GM19023 (cell line): Measurements from ENCODE around the gene TMED8.
"Not testable (repeated sequence)": the region's sequence is repeated elsewhere in the genome, so short reads cannot be mapped to it uniquely, and the experiment has no call there.

Experiments used
- ATAC-seq: cut with Tn5 transposase; IDR thresholded peaks from one replicate; pipeline ENCODE4 v1.9.1; 2021; ENCODE audit warnings: mild to moderate bottlenecking, moderate library complexity; ENCODE audit not compliant: unreplicated experiment

The TMED8 gene

DNA sequence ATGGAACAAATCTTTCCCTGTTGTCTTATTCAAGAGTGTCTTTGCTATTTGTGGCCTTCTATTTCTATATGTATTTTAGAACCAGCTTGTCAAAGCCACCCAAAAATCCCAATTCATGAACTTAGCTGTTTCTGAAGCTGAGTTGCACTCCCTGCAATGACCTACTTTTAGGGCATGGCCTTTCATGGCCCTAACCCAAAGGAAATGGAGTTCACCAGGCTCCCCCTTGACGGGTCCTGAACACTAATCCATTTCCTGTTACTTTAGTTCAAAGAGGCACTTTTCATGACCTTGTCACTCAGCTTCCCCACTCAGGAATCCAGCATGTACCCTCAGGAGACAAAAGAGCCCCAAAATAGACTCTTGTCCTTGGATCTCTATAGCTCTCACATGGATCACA is 7.6 kb downstream of the TMED8 start:
- no peak for ATAC-seq

GRCh38 chr14:77364146-77364545 is 12.7 kb downstream of the TMED8 start:
- no peak for ATAC-seq

DNA sequence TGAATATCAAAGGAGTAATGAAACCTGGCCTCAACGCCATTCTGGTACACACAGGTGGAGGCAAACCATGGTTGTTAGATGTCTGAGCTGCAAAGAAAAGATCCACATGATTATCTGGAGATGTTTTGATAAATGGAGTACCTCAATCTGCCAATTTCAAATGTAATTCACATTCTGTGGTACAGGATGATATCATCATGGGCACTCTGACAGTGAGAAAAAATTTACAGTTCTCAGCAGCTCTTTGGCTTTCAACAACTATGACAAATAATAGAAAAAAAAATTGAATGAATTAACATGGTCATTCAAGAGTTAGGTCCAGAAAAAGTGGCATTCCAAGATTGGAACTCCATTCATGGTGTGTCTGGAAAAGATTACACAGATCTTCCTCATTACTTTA is 17.3 kb downstream of the TMED8 start:
- no peak for ATAC-seq

DNA sequence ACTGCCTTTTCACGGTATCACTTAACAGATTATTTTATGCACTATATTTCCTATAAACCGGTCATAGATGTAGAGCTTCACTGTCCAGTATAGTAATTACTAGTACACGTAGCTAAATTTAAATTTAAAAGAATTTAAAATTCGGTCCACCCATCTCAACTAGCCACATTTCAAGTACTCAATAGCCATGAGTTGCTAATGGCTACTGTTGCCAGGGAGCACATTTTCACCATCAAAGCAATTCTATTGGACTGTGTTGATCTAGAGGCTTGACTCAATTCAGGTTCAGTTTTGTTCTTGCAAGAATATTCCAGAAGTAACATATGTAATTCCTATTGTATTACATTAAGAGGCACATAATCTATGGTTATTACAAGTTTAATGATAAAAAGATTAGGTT is 20.0 kb downstream of the TMED8 start:
- no peak for ATAC-seq

- ATAC-seq = no peak
Measured at GRCh38 chr14:77355811-77356210, 21.1 kb downstream of the TMED8 start.

- ATAC-seq = no peak
Measured at GRCh38 chr14:77353469-77354141, 23.3 kb downstream of the TMED8 start.

DNA sequence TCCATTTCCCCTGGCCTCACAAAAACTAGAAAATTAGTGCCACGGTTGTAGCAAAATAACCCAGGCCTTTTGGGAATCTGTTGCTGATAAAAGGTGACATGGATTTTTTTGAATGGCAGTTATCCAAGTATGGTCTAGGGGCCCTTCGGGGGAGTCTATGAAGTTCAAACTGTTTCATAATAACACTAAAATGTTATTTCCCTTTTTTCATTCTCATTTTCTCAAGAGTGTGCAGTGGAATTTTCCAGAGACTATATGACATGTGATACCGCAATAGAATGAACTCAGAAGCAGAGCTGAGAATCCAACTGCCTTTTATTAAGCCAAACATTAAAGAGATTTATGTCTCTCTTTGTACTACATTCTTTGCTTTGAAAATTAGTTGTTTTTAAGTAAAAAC is 29.1 kb downstream of the TMED8 start:
- no peak for ATAC-seq

DNA sequence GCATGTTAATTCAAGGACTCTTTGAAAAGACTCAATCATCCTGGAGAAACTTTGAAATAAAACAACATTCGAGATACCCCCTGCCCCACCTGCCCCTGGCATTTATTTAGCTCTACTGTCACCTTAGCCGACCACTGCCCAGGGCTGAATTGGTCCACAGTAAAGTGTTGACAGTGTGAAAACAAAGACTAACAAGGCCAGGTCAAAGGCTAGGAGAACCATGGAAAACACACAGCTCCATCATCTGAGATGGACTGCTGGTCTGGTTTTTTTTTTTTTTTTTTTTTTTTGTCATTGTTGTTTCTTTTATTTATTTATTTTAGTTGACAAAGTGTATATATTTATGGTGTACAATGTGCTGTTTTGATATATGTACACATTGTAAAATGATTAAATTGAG is 30.4 kb downstream of the TMED8 start:
- no peak for ATAC-seq

GRCh38 chr14:77344377-77344996 is 32.4 kb downstream of the TMED8 start:
- ATAC-seq = no peak

DNA sequence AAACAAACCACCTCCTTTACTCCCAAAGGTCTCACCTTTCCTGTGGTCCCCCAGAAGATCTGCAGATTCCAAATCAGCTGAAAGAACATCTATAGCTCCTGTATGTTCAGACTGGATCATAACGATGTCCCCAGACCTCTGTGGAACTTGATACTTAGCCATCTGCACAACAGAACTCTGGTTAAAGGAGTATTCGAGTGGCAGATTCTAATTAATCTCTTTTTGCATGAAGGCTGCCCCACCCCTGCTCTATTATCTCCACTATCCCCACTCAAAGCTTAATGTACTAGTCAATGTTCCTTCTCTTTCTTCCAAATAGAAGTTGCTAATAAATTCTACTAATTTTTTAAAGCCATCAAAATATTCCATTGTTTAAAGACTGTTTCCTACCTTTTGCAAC is 33.2 kb downstream of the TMED8 start:
- ATAC-seq = no peak

GRCh38 chr14:77342726-77343397 is 34.0 kb downstream of the TMED8 start:
- ATAC-seq = no peak

GRCh38 chr14:77340389-77340788 is 36.5 kb downstream of the TMED8 start:
- ATAC-seq = no peak

DNA sequence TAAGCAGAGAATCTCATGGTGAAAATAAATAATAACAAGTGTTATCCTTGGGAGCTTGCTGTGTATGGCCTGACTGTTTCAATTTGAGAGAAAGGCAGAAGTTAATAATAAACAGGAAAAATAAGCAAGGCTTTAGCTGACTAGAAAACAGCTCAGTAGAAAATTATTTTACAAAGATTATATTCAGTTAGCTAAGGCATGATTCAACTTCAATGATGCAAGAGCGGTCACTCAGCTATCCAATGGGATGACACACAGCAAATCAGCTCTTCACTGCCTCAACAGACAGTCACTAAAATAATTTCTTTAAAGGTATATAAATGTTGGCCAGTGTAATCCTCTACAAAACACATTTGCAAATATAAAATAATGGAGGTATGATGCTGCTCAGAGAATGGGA is 37.5 kb downstream of the TMED8 start:
- no peak for ATAC-seq

DNA sequence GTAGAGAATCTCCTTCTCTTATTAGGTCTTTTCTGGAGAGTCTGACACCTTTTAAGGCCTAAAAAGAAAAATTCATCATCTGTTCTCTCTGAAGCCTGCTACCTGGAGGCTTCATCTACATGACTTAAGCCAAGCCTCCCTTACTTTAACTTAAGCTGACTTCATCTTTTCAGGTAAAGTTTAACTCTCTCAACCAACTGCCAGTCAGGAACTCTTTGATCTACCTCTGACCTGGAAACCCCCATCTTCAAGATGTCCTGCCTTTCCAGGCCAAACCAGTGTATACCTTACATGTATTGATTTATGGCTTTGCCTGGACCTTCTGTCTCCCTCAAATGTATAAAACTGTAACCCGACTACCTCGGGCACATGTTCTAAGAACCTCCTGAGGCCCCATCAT is 38.6 kb downstream of the TMED8 start:
- ATAC-seq = no peak

GRCh38 chr14:77337880-77338279 is 39.0 kb downstream of the TMED8 start:
- no peak for ATAC-seq

GRCh38 chr14:77337255-77337654 is 39.6 kb downstream of the TMED8 start:
- ATAC-seq = not testable (repeated sequence)

- ATAC-seq = no peak
Measured at GRCh38 chr14:77335576-77335975, 41.3 kb downstream of the TMED8 start.

DNA sequence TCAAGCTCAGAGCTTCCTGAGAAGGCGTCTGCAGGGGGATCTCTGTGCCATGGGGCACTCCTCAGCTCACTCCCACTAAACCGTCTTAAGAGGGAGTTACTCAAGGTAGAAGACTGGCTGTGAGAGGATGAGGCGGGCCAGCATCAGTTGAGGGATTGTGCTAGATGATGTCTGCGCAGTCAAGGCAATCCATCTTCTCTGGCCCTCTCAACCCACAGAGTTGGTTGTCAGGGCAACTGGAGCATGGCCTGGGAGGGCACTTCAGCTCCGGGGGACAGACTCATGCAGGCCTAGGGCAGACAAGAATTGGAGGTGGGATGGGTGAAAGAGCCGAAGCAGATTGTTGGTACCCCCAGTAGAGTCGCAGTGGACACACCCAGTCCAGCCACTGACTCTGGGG is 47.0 kb downstream of the TMED8 start:
- no peak for ATAC-seq

DNA sequence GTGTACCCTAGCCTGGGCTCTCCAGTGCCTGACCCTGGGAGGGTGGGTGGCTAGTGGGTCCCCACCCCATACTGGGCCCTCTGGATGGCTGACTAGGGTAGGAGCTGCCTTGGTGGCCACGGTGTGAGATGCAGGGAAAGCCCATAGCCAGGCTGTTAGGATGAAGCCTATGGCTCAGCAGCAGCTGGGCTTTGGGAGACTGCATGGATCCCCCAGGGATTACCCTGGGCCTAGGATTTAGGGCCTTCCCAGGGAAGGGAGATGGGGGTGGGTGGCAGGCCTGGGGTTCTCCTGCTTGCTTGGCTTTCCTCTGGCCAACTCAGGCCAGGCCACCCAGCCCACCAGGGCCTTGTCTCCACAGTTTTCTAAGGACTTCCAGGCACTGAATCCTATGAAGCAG is 49.8 kb downstream of the TMED8 start:
- ATAC-seq = no peak

- ATAC-seq = no peak
Measured at GRCh38 chr14:77325746-77326094, 51.2 kb downstream of the TMED8 start.

GRCh38 chr14:77324816-77325745 is 51.8 kb downstream of the TMED8 start:
- ATAC-seq = no peak
